ENCODE data around the gene SOX18.
"Not testable (repeated sequence)": the region's sequence is repeated elsewhere in the genome, so short reads cannot be mapped to it uniquely, and the experiment has no call there.

SOX18 gene

GRCh38 chr20:64049060-64049877 lies at the start of gene SOX18:
Gene SOX18, minus strand, starts transcription at chr20:64049639. Its CDS starts 123 bp downstream, at chr20:64049516.
- no peak for FAIRE-seq

- FAIRE-seq = no peak
Measured at GRCh38 chr20:64098471-64099013, 49.1 kb upstream of the SOX18 start.

GRCh38 chr20:64096535-64096934 lies 47.1 kb upstream of the SOX18 start:
- no peak for FAIRE-seq

- FAIRE-seq = no peak
Measured at GRCh38 chr20:64095927-64096326, 46.5 kb upstream of the SOX18 start.

- no peak for FAIRE-seq
Measured at GRCh38 chr20:64095455-64095854, 46.0 kb upstream of the SOX18 start.

GRCh38 chr20:64093013-64093503 lies 43.6 kb upstream of the SOX18 start:
- FAIRE-seq = no peak

GRCh38 chr20:64092258-64093012 lies 43.0 kb upstream of the SOX18 start:
- no peak for FAIRE-seq

- no peak for FAIRE-seq
Measured at GRCh38 chr20:64091770-64092169, 42.3 kb upstream of the SOX18 start.

GRCh38 chr20:64091340-64091739 lies 41.9 kb upstream of the SOX18 start:
- FAIRE-seq = no peak

- FAIRE-seq = no peak
Measured at GRCh38 chr20:64090165-64090564, 40.7 kb upstream of the SOX18 start.

GRCh38 chr20:64088586-64088985 lies 39.1 kb upstream of the SOX18 start:
- FAIRE-seq = not testable (repeated sequence)

- not testable (repeated sequence) for FAIRE-seq
Measured at GRCh38 chr20:64087226-64087825, 37.9 kb upstream of the SOX18 start.

GRCh38 chr20:64086801-64087200 lies 37.4 kb upstream of the SOX18 start:
- FAIRE-seq = no peak

GRCh38 chr20:64084685-64085152 lies 35.3 kb upstream of the SOX18 start:
- no peak for FAIRE-seq

GRCh38 chr20:64083804-64084684 lies 34.6 kb upstream of the SOX18 start, which contains the start of gene LKAAEAR1:
Gene LKAAEAR1, minus strand, starts transcription at chr20:64084398. Its CDS starts 179 bp downstream, at chr20:64084219.
- FAIRE-seq = no peak

GRCh38 chr20:64083378-64083803 lies 34.0 kb upstream of the SOX18 start:
- no peak for FAIRE-seq

GRCh38 chr20:64082820-64083377 lies 33.5 kb upstream of the SOX18 start:
- no peak for FAIRE-seq

- FAIRE-seq = no peak
Measured at GRCh38 chr20:64082126-64082731, 32.8 kb upstream of the SOX18 start.

- FAIRE-seq = no peak
Measured at GRCh38 chr20:64081624-64081964, 32.2 kb upstream of the SOX18 start.

GRCh38 chr20:64080813-64081623 lies 31.6 kb upstream of the SOX18 start:
- no peak for FAIRE-seq
